Nephron progenitor cell (in vitro differentiated cells): ENCODE results near the gene PAX2.

Experiments
- DNase-seq: peaks from one replicate; pipeline ENCODE4 v3.0.0; 2021
- H3K27ac Mint-ChIP-seq: 2 replicates; pipeline ENCODE4 v1.8.0; 2021; ENCODE audit warnings: mild to moderate bottlenecking, moderate library complexity, mixed read lengths
- H3K27me3 Mint-ChIP-seq: 2 replicates; pipeline ENCODE4 v1.8.0; 2021; ENCODE audit warnings: mild to moderate bottlenecking, low read depth, mixed read lengths; ENCODE audit not compliant: poor library complexity
- H3K36me3 Mint-ChIP-seq: 2 replicates; pipeline ENCODE4 v1.8.0; 2021; ENCODE audit warnings: low read depth, mixed read lengths
- H3K4me1 Mint-ChIP-seq: 2 replicates; pipeline ENCODE4 v1.8.0; 2021; ENCODE audit warnings: mixed read lengths
- H3K4me3 Mint-ChIP-seq: 2 replicates; pipeline ENCODE4 v1.8.0; 2021; ENCODE audit warnings: mild to moderate bottlenecking, moderate library complexity, mixed read lengths
- H3K9me3 Mint-ChIP-seq: 2 replicates; pipeline ENCODE4 v1.8.0; 2021; ENCODE audit warnings: mild to moderate bottlenecking, moderate library complexity, mixed read lengths
- TF ChIP-seq, protein P1 (sequence below): fragments of 200-600 bp; sonication (generic); IDR thresholded peaks from 2 replicates; pipeline ENCODE4 v1.5.0; 2021; ENCODE audit warnings: antibody characterized with exemption

PAX2 gene

DNA sequence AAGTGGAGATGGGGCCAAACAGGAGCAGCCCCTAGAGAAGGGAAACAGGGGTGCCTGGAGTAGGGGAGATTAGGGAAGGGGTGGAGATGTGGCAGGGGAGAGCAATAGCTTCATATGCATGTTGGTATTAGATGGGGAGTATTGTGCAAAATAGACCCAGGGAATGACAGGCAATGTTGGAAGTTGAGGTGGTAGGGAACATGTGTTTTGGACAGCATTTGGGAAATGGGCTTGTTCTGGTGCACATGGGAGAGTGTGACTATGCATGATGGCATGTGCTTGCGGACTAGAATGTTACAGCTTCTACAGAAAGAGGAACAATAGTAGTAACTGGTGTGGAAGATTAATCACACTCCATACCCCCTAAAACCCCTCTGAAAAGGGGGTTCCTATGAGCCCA lies 10.4 kb downstream of the PAX2 start:
- TF ChIP-seq, protein P1, sequence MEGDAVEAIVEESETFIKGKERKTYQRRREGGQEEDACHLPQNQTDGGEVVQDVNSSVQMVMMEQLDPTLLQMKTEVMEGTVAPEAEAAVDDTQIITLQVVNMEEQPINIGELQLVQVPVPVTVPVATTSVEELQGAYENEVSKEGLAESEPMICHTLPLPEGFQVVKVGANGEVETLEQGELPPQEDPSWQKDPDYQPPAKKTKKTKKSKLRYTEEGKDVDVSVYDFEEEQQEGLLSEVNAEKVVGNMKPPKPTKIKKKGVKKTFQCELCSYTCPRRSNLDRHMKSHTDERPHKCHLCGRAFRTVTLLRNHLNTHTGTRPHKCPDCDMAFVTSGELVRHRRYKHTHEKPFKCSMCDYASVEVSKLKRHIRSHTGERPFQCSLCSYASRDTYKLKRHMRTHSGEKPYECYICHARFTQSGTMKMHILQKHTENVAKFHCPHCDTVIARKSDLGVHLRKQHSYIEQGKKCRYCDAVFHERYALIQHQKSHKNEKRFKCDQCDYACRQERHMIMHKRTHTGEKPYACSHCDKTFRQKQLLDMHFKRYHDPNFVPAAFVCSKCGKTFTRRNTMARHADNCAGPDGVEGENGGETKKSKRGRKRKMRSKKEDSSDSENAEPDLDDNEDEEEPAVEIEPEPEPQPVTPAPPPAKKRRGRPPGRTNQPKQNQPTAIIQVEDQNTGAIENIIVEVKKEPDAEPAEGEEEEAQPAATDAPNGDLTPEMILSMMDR: no peak
- Mint-ChIP-seq H3K9me3 (no peaks in the 10 kb centered on the region), H3K36me3 (peaks cover 94% of the 10 kb centered on the region), H3K4me1 (peaks cover 87% of the 10 kb centered on the region), H3K27ac (no peak overlapping the region), H3K27me3 (peaks cover 73% of the 10 kb centered on the region), H3K4me3 (peak overlapping the region; percentile 4)
- DNase-seq: no peak

DNA sequence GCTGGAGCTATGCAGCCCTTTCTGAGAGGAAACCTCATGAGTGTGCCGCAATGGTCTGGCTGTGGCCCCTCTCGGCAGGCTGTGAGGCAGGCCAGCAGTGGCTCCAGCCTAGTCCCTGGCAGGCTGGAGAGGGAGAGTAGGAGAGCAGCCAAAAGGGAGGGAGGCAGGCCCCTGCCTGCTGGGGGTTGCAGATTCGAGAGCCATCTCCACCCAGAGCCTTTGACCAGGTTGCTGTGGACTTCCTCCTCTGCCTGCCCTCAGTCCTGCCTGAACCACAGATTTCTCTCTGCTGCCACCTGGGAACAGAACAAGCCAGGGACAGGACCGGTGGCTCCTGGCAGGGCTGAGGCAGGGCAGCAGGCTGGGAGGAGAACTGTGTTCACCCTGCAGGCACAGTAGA lies 13.9 kb downstream of the PAX2 start:
- TF ChIP-seq, protein P1: no peak
- DNase-seq: no peak
- peaks cover 55% of the 10 kb centered on the region for H3K27me3 Mint-ChIP-seq
- H3K36me3 Mint-ChIP-seq: peaks cover 86% of the 10 kb centered on the region
- H3K4me1 Mint-ChIP-seq: peaks cover 69% of the 10 kb centered on the region
- H3K27ac Mint-ChIP-seq: no peak overlapping the region
- H3K9me3 Mint-ChIP-seq: no peaks in the 10 kb centered on the region
- H3K4me3 Mint-ChIP-seq: peak overlapping the region; percentile 26

DNA sequence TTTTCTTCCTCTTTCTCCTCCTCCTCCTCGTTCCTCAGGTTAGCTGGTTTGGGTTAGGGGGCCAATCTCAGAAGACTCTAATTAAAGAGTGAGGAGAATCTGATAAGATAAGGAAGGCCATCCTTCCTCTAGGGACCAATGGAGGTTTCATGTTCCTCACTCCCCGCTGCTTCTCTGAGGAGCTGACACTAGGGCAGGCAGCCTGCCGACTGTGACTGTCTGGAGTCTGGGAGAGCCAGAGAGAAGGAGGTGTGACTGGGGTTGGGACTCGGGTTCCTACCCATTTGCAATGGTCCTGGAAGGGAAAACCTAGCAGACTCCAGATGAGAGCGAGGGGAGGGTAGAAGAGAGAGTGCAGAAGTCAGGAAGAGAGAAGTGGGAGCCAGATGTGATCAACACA lies 15.3 kb downstream of the PAX2 start:
- Mint-ChIP-seq H3K4me1 (peaks cover 55% of the 10 kb centered on the region), H3K36me3 (peaks cover 72% of the 10 kb centered on the region), H3K9me3 (no peaks in the 10 kb centered on the region), H3K27me3 (peaks cover 45% of the 10 kb centered on the region), H3K4me3 (no peak overlapping the region), H3K27ac (no peak overlapping the region)
- TF ChIP-seq, protein P1: no peak
- DNase-seq: no peak

DNA sequence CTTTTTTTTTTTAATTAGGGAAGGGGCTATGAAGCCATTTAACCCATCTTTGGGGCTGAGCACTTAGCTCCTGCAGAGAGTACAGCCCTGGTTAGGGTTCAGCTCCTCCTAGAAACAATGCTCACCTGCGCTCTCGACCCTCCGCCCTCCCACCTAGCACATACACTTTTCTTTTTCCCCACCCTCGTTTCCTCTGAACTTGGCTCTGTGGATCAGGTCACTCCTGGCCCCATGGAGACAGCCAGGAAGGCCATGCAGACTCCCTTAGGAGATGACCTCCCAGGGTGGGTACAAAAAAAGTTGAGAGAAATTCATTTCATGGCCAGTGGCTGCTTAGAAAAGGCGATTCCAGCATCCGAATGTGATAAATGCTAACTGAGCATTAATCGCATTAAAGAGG lies 15.8 kb downstream of the PAX2 start:
- Mint-ChIP-seq H3K9me3 (no peaks in the 10 kb centered on the region), H3K4me3 (no peak overlapping the region), H3K4me1 (peaks cover 50% of the 10 kb centered on the region), H3K27me3 (peaks cover 43% of the 10 kb centered on the region), H3K27ac (no peak overlapping the region), H3K36me3 (peaks cover 70% of the 10 kb centered on the region)
- TF ChIP-seq, protein P1: no peak
- DNase-seq: no peak

DNA sequence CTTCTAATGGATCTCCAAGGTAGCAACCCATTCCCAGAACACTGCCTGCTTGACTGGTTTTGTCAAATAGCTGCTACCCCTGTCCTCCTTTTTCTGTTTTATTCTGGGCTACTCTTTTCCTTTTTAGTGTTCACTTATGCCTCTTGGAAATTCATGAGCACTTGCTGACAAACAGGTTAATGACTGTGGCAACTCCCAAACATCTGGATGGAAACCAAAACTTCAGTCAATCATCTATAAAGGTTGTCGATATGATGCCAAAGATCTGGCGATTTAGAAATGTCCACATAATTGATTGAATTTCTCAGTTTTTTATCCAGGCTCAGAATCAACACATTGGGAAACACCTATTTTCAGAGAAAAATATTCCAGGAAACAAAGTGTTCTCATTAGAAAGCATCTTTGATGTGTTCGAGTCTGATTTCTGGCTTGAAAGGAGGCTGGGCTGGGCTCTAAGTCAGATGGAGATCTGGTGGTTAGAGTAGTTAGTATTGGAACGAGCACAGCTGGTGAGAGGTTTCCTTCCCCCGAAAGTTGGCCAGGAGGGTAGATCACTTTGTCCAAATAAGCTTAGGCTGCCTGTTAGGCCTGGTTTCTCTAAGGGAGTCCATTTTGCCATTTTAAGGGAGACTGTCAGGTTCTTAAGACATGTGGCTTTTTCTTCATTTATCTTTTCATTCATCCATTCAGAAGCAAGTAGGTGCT lies 17.8 kb downstream of the PAX2 start:
- Mint-ChIP-seq H3K27me3 (peaks cover 35% of the 10 kb centered on the region), H3K9me3 (no peaks in the 10 kb centered on the region)
- TF ChIP-seq, protein P1: no peak

DNA sequence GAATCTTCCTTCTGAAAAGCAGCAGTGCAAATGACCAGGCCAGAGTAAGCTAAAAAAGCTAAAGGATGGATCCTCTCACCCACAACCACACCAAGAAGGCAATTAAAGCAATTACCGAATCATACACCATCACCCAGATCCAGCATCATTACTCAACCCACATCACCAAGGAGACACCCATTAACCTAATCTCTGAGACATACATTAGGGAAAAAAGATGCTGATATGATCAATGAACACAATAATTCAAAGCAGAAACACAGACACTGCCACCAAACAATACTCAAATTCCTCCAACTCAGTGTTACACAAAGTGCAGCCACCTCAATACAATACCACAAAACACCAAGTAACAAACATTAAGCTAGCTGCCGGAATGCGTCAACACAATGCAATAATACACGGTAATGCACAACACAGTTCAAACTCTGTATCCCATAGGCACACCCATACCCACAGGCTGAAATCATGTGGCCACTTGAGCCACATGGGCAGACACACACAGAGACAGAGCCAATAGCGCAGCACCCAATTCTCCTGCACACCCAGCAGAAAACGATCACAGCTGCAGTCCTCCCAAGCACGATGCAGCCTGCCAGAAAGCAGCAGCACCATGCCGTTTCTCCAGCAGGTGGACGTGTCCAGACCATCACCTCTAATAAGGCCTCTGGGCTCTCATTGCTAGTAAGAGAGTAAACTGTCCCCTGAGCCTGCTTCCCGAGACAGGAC lies 21.5 kb downstream of the PAX2 start:
- DNase-seq: no peak
- Mint-ChIP-seq H3K4me3 (no peak overlapping the region), H3K36me3 (peaks cover 54% of the 10 kb centered on the region), H3K9me3 (no peaks in the 10 kb centered on the region), H3K27me3 (peaks cover 25% of the 10 kb centered on the region), H3K4me1 (peaks cover 5% of the 10 kb centered on the region), H3K27ac (peak overlapping the region; percentile 17)
- TF ChIP-seq, protein P1: no peak

More for the DNA sequence above, 17.8 kb downstream of the PAX2 start:
- peaks cover 33% of the 10 kb centered on the region for H3K4me1 Mint-ChIP-seq
- H3K36me3 Mint-ChIP-seq: peaks cover 69% of the 10 kb centered on the region
- no peak overlapping the region for H3K4me3 Mint-ChIP-seq
- no peak overlapping the region for H3K27ac Mint-ChIP-seq
- no peak for DNase-seq
